BJ (cell line): Measurements from ENCODE around the gene RABGGTB. TPM values are rescaled to one million over a fixed set of nuclear protein-coding genes. Genes with fewer than 3 reads are reported as not detected.

Source experiments
- CTCF ChIA-PET: fragments of 350-600 bp; formaldehyde crosslinking; extraction: SDS; loops from one replicate; lab custom pipeline; 2021; ENCODE audit warnings: antibody characterized with exemption, inconsistent platforms; lab: Yijun Ruan, JAX
- POLR2A ChIA-PET: fragments of 300-600 bp; sonication (Branson Sonifier 250); formaldehyde crosslinking; extraction: SDS; loops from one replicate; lab custom pipeline; 2021; ENCODE audit warnings: antibody characterized with exemption; lab: Charles Lee
- DNase-seq: peaks from one replicate; pipeline ENCODE4 v3.0.0-alpha.2; 2011; ENCODE audit warnings: low read depth
- H3K27me3 ChIP-seq: 2 replicates; pipeline ENCODE4 v1.6.0; 2011; ENCODE audit warnings: low read length; ENCODE audit not compliant: control insufficient read depth, insufficient read depth
- H3K36me3 ChIP-seq: 2 replicates; pipeline ENCODE4 v1.5.1; 2011; ENCODE audit warnings: low read length; ENCODE audit not compliant: control insufficient read depth, insufficient read depth
- H3K4me3 ChIP-seq: 2 replicates; pipeline ENCODE4 v1.5.1; 2011; ENCODE audit warnings: low read depth, mild to moderate bottlenecking, control low read depth, low read length
- CTCF ChIP-seq: IDR thresholded peaks from 2 replicates; pipeline ENCODE4 v1.5.1; 2011; ENCODE audit warnings: low read depth, mild to moderate bottlenecking, control low read depth, inconsistent platforms, low read length, moderate library complexity; ENCODE audit not compliant: insufficient read depth
- polyA plus RNA-seq: library from polyadenylated mRNA; depleted of rRNA; stranded (reverse); fragments of >200 nt; gene quantifications from 2 replicates; pipeline ENCODE4 v1.2.3, GENCODE V29; 2011; rRNA removed
- small RNA-seq: library from RNA; depleted of rRNA; stranded (forward); fragments of <200 nt; gene quantifications from one replicate; pipeline ENCODE3, GENCODE V24; 2012; ENCODE audit warnings: low replicate concordance, low read depth; ENCODE audit not compliant: insufficient read length

The RABGGTB gene
- polyA plus RNA-seq, 1 experiment = 29.4 TPM

- no peaks in the 10 kb centered on the region for H3K36me3 ChIP-seq
- DNase-seq = no peak
- H3K4me3 ChIP-seq = no peak overlapping the region
- ChIA-PET POLR2A (no interaction called here), CTCF (no interaction called here)
- TF ChIP-seq CTCF = no peak
- H3K27me3 ChIP-seq = no peaks in the 10 kb centered on the region
Observed at GRCh38 chr1:75836528-75837100, 50.6 kb downstream of the RABGGTB start.

GRCh38 chr1:75838079-75838478, 52.0 kb downstream of the RABGGTB start:
- no peaks in the 10 kb centered on the region for H3K36me3 ChIP-seq
- DNase-seq = no peak
- TF ChIP-seq CTCF = no peak
- ChIA-PET POLR2A (no interaction called here), CTCF (no interaction called here)
- no peak overlapping the region for H3K4me3 ChIP-seq
- H3K27me3 ChIP-seq = no peaks in the 10 kb centered on the region

GRCh38 chr1:75841421-75841820, 55.4 kb downstream of the RABGGTB start:
- ChIA-PET POLR2A (no interaction called here), CTCF (no interaction called here)
- Histone ChIP-seq H3K4me3 (no peak overlapping the region), H3K36me3 (no peaks in the 10 kb centered on the region), H3K27me3 (no peaks in the 10 kb centered on the region)
- DNase-seq = no peak
- no peak for TF ChIP-seq CTCF

Small RNA genes within 50 kb of the gene (small RNA-seq; reads per million reads assigned to genes)
- gene SNORD45A (not detected), gene SNORD45B (not detected), gene SNORD45C (not detected)

Other genes with a start within 250 kb of the RABGGTB start
- 0.07 TPM in 2 replicates for gene SLC44A5, start 175.1 kb upstream of the RABGGTB start, polyA plus RNA-seq
- gene ACADM, start 61.5 kb upstream of the RABGGTB start, polyA plus RNA-seq = 17.0 and 30.7 TPM in 2 replicates
- 0.04 and 0.05 TPM in 2 replicates for gene MSH4, start 10.6 kb downstream of the RABGGTB start, polyA plus RNA-seq
- gene ASB17, start 146.1 kb downstream of the RABGGTB start, polyA plus RNA-seq = not detected in 2 replicates